ENCODE data around the gene SLC27A5. TPM values are rescaled to one million over a fixed set of nuclear protein-coding genes. Genes with fewer than 3 reads are reported as not detected.

The SLC27A5 gene
- total and polyA plus RNA-seq, 9 of the 15 experiments (the other 6 are each of a cell fraction or from before 2014, with no cell fraction given): 42.2 to 318 (median 64.7) TPM

- in situ Hi-C loops (cut with MboI) (no loop called here), intact Hi-C loops (cut with micrococcal nuclease) (no loop called here)
- H3K4me3 ChIP-seq: no peak overlapping the region
- H3K4me2 ChIP-seq (ENCODE audit: insufficient read depth, low read length): no peak overlapping the region
- FAIRE-seq (no peak), ATAC-seq (no peak), DNase-seq (ENCODE audit: extremely low read depth in 1 of 4, low spot score in 3 of 4) (no peak)
- no peaks in the 10 kb centered on the region; the same call in 1 of the 3 replicates for H3K79me2 ChIP-seq (ENCODE audit: control insufficient read depth, insufficient read depth, low read length)
- no peak overlapping the region for H3K27ac ChIP-seq (ENCODE audit: extremely low read depth, low read depth, low read length)
- TF ChIP-seq ZNF232 (CRISPR knock-in tag; IDR thresholded peaks at IDR 0.05) (no peak), TAF9B (IDR thresholded peaks at IDR 0.05; ENCODE audit: partially characterized antibody) (no peak), SRSF7 (optimal IDR thresholded peaks at IDR 0.05; ENCODE audit: low read depth, low read length) (no peak), DMBX1 (CRISPR knock-in tag; IDR thresholded peaks at IDR 0.05; ENCODE audit: borderline replicate concordance) (no peak), SFPQ (IDR thresholded peaks at IDR 0.05; ENCODE audit: low read depth, low read length) (no peak), ZNF3 (CRISPR knock-in tag; IDR thresholded peaks at IDR 0.05) (no peak)
- BruUV-seq (replicated peaks): no TSS peak
- H3K27me3 ChIP-seq (ENCODE audit: control insufficient read depth in 2 of 2, insufficient read depth in 2 of 2, low read length in 2 of 2): no peaks in the 10 kb centered on the region
- peak overlapping the region in 1 of 2 experiments; percentile 49; a peak in 1 of 4 replicates for H3K9ac ChIP-seq (ENCODE audit: insufficient read depth in 1 of 2, low read depth in 2 of 2, low read length in 2 of 2)
- ChIA-PET POLR2A (interaction anchor here (1.4 kb wide), 1 partner anchor 33 kb away, joined by 4 read pairs; no protein-coding TSS in a partner anchor), CTCF (ENCODE audit: low intra/inter-chr PET ratio) (no interaction called here)
- no peaks in the 10 kb centered on the region for H4K20me1 ChIP-seq (replicated peaks; ENCODE audit: control insufficient read depth, insufficient read depth, low read length)
- H3K4me1 ChIP-seq (replicated peaks in 1 of 2; ENCODE audit: control insufficient read depth in 2 of 2, insufficient read depth in 2 of 2, low read length in 2 of 2): peaks cover under 1 to 19% of the 10 kb centered on the region in 2 experiments; a peak in 2 of 5 replicates
- H2AFZ ChIP-seq (ENCODE audit: low read depth, low read length): no peak overlapping the region
- WGBS (ENCODE audit: insufficient coverage, low coverage, missing lambda C conversion rate): 93% methylated on average over 7 of the region's 7 CpGs
- H3K36me3 ChIP-seq (ENCODE audit: control insufficient read depth, insufficient read depth, low read length): peaks cover 44% of the 10 kb centered on the region; the same call in 2 of the 3 replicates
- H3K9me3 ChIP-seq (replicated peaks; ENCODE audit: control insufficient read depth, insufficient read depth, low read depth, low read length): no peaks in the 10 kb centered on the region
- H3K9me1 ChIP-seq (ENCODE audit: control insufficient read depth, insufficient read depth, low read length): no peaks in the 10 kb centered on the region
Measured at GRCh38 chr19:58482372-58482771, 29.4 kb downstream of the SLC27A5 start.

All from K562 (cell line).